HG03175 (cell line): ENCODE data around the gene PAXX.

Source experiments
- ATAC-seq: cut with Tn5 transposase; IDR thresholded peaks from one replicate; pipeline ENCODE4 v1.9.1; 2021; ENCODE audit warnings: mild to moderate bottlenecking, moderate library complexity; ENCODE audit not compliant: unreplicated experiment

PAXX gene

GRCh38 chr9:137015976-137016375, 23.8 kb downstream of the PAXX start:
- no peak for ATAC-seq

GRCh38 chr9:137016436-137016835, 24.2 kb downstream of the PAXX start:
- ATAC-seq, result no peak

DNA sequence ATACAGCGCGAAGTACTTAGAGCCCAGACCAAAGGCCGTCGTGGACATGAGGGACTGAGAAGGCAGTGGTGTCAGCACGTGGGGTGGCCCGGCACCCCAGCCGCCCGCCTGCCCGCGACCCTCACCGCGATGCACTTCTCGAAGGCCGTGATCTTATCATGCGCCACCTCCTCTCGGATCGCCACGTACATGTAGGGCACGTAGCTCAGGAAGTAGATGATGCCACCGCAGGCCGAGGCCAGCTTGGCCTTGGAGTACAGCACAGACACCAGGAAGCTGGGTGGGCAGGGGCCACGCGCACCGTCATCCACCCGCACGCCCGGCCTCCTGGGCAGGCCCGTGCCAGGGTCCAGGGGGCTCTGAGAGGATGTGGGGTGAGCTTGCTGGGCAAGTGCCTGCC, 24.8 kb downstream of the PAXX start:
- ATAC-seq, result no peak

- ATAC-seq, result no peak
These were observed 25.7 kb downstream of the PAXX start for GRCh38 chr9:137017791-137018497.

- ATAC-seq, result no peak
These were observed 26.7 kb downstream of the PAXX start for GRCh38 chr9:137018761-137019559.

GRCh38 chr9:137019891-137020683, 27.9 kb downstream of the PAXX start:
- ATAC-seq, result no peak

DNA sequence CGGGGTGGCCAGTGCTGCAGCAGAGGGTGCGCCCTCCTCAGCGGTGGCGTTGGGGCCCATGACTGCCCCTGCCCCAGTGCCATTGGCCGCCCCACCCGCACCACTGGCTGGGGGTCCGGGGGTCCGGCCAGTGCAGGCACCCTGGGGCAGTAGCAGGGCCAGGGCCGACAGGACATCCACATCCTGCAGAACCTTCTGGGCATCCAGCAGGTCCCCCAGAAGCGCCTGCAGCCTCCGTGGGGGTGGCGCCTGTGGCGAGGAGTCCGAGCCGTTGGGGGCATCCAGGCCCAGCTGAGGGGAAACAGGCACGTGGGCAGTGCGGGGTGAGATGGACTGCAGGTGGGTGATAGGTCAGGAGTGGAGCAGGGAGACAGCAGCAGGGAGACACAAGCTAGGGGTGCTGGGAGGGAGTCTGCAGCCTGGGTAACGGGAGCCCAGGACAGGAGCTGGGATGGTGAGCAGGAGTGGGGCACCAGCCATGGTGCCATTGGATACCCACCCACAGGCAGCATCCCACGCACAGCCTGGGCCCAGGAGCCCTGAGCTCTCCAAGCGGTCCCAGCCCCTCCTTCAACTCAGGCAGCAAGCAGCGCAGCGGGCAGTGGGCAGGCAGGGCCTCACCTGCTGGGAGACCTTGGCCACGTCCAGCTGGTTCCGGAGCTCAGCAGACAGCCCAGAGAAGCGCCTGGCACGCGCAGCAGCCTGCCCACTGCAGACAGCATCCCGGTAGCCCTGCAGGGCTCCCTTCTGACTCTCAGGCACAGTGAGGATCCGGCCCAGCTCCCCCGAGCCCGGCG, 28.7 kb downstream of the PAXX start:
- no peak for ATAC-seq

GRCh38 chr9:137021568-137021978, 29.4 kb downstream of the PAXX start:
- no peak for ATAC-seq

DNA sequence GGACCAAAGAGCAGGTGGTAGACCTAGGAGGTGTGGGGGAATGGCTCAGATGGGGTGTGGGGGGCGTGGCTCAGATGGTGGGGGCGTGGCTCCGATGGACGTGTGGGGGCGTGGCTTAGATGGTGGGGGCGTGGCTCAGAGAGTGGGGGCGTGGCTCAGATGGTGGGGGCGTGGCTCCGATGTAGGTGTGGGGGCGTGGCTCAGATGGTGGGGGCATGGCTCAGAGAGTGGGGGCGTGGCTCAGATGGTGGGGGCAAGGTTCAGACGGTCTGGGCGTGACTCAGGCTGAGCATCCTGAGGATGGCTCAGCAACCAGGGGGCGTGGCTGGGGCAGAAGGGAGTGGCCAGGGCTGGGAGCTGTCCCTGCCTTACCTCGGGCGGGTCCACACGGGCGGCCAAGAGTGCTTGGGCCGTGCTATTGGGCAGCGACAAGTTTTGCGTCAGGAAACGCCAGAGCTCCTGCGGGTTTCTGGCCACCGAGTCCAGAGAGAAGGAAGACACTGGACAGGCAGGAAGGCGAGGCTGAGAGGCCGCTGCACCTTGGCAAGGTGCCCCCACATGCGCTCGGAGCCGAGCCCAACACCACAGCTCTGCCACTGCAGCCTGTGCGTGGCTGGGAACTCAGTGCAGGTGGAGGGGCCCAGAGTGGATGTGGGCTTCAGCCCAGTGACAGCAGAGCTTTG, 29.9 kb downstream of the PAXX start:
- no peak for ATAC-seq

- no peak for ATAC-seq
These were observed 30.4 kb downstream of the PAXX start for GRCh38 chr9:137022662-137023008.

- no peak for ATAC-seq
These were observed 30.9 kb downstream of the PAXX start for GRCh38 chr9:137023157-137023556.

- ATAC-seq, result no peak
These were observed 31.4 kb downstream of the PAXX start for GRCh38 chr9:137023583-137023991.

GRCh38 chr9:137025517-137025966, 33.3 kb downstream of the PAXX start:
- ATAC-seq, result no peak

- ATAC-seq, result no peak
These were observed 34.2 kb downstream of the PAXX start for GRCh38 chr9:137026384-137026783.

DNA sequence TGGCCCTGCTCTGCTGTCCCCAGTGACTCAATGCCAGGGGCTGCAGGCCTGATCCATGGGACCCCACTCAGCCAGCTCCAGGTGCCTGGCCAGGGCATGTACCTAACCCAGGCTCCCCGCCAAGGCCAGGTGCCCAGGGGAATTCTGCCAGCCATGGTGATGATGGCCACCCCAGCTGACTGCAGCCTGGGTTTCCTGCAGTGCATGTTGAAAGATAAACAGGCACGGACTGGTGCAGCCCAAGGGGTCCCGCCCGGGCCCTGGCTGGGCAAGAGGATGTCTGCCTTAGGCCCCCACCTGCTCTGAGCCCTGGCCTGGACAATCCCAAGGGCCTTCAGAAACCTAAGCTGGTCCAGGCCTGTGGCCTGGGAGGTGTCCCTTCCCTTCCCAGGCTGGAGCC, 34.6 kb downstream of the PAXX start:
- ATAC-seq, result no peak

GRCh38 chr9:137027369-137028262, 35.4 kb downstream of the PAXX start, which contains the start of gene ABCA2:
ABCA2 (minus strand) TSS chr9:137028237; CDS start chr9:137028140, 97 bp downstream.
- ATAC-seq, result no peak

DNA sequence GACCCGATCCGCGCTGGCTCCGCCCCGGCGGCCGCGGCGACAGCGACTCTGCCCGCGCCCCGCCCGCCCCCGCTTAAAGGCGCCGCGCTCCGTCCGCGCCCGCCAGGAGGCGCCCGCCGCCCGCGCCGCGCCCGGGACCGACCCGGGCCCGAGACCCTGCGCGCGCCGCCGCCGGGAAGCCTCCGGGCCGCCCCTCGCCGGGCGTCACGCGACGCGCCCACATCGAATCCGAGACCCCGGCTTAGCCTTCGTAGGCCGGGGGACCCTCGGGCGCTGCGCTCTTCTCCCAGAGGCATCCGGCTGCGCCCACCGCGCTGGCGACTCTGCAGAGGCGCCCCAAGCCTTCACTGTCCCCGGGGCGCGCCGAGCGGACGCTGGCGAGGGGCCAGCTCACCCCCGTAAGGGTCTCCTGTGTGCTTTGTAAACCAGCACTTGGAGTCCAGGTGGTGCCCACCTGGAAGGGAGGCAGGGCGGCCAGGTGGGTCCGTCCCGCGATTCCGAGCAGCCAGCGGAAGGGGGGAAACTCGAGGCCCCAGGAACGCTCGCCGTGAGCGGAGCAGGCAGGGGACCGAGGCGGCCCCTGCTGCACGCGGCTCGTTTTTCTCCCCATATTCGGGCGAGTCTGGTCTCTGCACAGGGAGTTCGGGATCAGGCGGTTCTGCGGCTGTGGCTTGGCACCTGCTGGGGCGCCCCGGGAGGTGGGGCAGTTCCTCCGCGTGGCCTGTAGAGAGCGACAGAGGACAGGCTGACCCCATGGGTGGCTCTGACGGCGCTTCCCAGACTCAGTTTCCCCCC, 36.2 kb downstream of the PAXX start:
- ATAC-seq, result peak; percentile 40
